SK-N-SH (cell line): ENCODE measurements around the gene SEBOX.
"Not testable (repeated sequence)": the region's sequence is repeated elsewhere in the genome, so short reads cannot be mapped to it uniquely, and the experiment has no call there.

Source experiments
- EP300 ChIP-seq, 2 experiments: IDR thresholded peaks; 2 replicates each; pipeline versions ENCODE4 v1.4.0 to v1.6.1; 2012; ENCODE audit warnings: borderline replicate concordance in 1 of 2, low read depth in 1 of 2, low read length in 1 of 2
- EZH2phosphoT487 ChIP-seq: fragments of 200-600 bp; sonication (generic); IDR thresholded peaks from 2 replicates; pipeline ENCODE4 v1.6.1; 2017; ENCODE audit warnings: low read depth, mixed run types, mild to moderate bottlenecking, antibody characterized with exemption, moderate library complexity, borderline replicate concordance
- POLR2AphosphoS5 ChIP-seq: IDR thresholded peaks from 2 replicates; pipeline ENCODE4 v1.6.1; 2012; ENCODE audit warnings: low read depth, low read length
- RAD21 ChIP-seq: IDR thresholded peaks from 2 replicates; pipeline ENCODE4 v1.6.1; 2012; ENCODE audit warnings: mild to moderate bottlenecking, low read length
- SMC3 ChIP-seq: IDR thresholded peaks from 2 replicates; pipeline ENCODE4 v1.6.1; 2012; ENCODE audit warnings: low read depth, low read length, improper control_type of control experiment
- TAF1 ChIP-seq: IDR thresholded peaks from 2 replicates; pipeline ENCODE4 v1.6.1; 2012; ENCODE audit warnings: low read depth, mild to moderate bottlenecking, low read length, moderate library complexity, borderline replicate concordance
- TCF12 ChIP-seq: IDR thresholded peaks from 2 replicates; pipeline ENCODE4 v1.4.0; 2012
- YY1 ChIP-seq: IDR thresholded peaks from 2 replicates; pipeline ENCODE4 v1.4.0; 2012; ENCODE audit warnings: low read depth, mild to moderate bottlenecking
- TF ChIP-seq, protein P1 (sequence below): fragments of 200-600 bp; sonication (generic); IDR thresholded peaks from 2 replicates; pipeline ENCODE4 v1.6.1; 2017; ENCODE audit warnings: antibody characterized with exemption, mild to moderate bottlenecking, moderate library complexity
- TF ChIP-seq, protein P2 (sequence below): IDR thresholded peaks from 2 replicates; pipeline ENCODE4 v1.6.1; 2012; ENCODE audit warnings: mild to moderate bottlenecking, low read depth, low read length, moderate library complexity

DNA sequence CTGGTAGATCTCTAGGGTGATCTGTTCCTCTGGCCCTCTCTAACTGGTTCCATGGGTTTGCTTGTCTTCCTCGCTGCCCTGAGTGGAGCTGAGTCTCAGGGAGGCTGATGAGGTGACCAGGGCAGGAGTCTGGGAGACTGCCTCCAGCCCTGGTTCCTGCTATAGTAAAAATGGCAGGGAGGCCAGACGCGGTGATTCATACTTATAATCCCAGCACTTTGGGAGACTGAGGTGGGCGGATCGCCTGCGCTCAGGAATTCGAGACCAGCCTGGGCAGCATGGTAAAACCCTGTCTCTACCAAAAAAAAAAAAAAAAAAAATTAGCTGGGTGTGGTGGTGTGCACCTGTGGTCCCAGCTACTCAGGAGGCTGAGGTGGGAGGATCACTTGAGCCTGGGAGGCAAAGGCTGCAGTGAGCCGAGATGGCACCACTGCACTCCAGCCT, 26.2 kb downstream of the SEBOX start:
- TF ChIP-seq, protein P1, sequence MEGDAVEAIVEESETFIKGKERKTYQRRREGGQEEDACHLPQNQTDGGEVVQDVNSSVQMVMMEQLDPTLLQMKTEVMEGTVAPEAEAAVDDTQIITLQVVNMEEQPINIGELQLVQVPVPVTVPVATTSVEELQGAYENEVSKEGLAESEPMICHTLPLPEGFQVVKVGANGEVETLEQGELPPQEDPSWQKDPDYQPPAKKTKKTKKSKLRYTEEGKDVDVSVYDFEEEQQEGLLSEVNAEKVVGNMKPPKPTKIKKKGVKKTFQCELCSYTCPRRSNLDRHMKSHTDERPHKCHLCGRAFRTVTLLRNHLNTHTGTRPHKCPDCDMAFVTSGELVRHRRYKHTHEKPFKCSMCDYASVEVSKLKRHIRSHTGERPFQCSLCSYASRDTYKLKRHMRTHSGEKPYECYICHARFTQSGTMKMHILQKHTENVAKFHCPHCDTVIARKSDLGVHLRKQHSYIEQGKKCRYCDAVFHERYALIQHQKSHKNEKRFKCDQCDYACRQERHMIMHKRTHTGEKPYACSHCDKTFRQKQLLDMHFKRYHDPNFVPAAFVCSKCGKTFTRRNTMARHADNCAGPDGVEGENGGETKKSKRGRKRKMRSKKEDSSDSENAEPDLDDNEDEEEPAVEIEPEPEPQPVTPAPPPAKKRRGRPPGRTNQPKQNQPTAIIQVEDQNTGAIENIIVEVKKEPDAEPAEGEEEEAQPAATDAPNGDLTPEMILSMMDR = not testable (repeated sequence)
- TF ChIP-seq, protein P2, sequence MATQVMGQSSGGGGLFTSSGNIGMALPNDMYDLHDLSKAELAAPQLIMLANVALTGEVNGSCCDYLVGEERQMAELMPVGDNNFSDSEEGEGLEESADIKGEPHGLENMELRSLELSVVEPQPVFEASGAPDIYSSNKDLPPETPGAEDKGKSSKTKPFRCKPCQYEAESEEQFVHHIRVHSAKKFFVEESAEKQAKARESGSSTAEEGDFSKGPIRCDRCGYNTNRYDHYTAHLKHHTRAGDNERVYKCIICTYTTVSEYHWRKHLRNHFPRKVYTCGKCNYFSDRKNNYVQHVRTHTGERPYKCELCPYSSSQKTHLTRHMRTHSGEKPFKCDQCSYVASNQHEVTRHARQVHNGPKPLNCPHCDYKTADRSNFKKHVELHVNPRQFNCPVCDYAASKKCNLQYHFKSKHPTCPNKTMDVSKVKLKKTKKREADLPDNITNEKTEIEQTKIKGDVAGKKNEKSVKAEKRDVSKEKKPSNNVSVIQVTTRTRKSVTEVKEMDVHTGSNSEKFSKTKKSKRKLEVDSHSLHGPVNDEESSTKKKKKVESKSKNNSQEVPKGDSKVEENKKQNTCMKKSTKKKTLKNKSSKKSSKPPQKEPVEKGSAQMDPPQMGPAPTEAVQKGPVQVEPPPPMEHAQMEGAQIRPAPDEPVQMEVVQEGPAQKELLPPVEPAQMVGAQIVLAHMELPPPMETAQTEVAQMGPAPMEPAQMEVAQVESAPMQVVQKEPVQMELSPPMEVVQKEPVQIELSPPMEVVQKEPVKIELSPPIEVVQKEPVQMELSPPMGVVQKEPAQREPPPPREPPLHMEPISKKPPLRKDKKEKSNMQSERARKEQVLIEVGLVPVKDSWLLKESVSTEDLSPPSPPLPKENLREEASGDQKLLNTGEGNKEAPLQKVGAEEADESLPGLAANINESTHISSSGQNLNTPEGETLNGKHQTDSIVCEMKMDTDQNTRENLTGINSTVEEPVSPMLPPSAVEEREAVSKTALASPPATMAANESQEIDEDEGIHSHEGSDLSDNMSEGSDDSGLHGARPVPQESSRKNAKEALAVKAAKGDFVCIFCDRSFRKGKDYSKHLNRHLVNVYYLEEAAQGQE = not testable (repeated sequence)
- TF ChIP-seq SMC3; TCF12; RAD21; TAF1; EP300 (IDR thresholded peaks at IDR 0.05; ENCODE audit: borderline replicate concordance in 1 of 2, low read depth in 1 of 2, low read length in 1 of 2); POLR2AphosphoS5; YY1; EZH2phosphoT487: not testable (repeated sequence)
